IMR-90 (cell line): ENCODE results near the gene NUP43. TPM values are rescaled to one million over a fixed set of nuclear protein-coding genes. Genes with fewer than 3 reads are reported as not detected.

Source experiments
- ATAC-seq: fragments of 200-7000 bp; cut with Tn5 transposase; 2 replicates; pipeline ENCODE4 v1.9.1; 2020; ENCODE audit warnings: low read depth, mild to moderate bottlenecking, moderate library complexity
- BruUV-seq: library from RNA; stranded (reverse); fragments of 400-500 nt; replicated peaks from 2 replicates; lab custom pipeline; 2021; lab: Mats Ljungman, UMichigan
- CTCF ChIA-PET: fragments of 300-600 bp; formaldehyde crosslinking; extraction: SDS; loops from one replicate; lab custom pipeline; 2021; ENCODE audit warnings: antibody characterized with exemption; lab: Yijun Ruan, JAX
- POLR2A ChIA-PET: fragments of 300-600 bp; sonication (Branson Sonifier 250); formaldehyde crosslinking; loops from one replicate; lab custom pipeline; 2022; ENCODE audit warnings: antibody characterized with exemption; ENCODE audit not compliant: unreplicated experiment; lab: Charles Lee
- DNase-seq: peaks from one replicate; pipeline ENCODE4 v3.0.0; 2013
- H2AFZ ChIP-seq: replicated peaks from 2 replicates; pipeline ENCODE3; 2013; ENCODE audit warnings: low read length, mild to moderate bottlenecking; ENCODE audit not compliant: poor library complexity
- H2AK5ac ChIP-seq: 2 replicates; pipeline ENCODE4 v1.6.1; 2013; ENCODE audit warnings: low read depth, low read length, inconsistent platforms
- H2AK9ac ChIP-seq: replicated peaks from 2 replicates; pipeline ENCODE3; 2013; ENCODE audit warnings: mild to moderate bottlenecking, low read depth, low read length, moderate library complexity; ENCODE audit not compliant: poor library complexity
- H2BK120ac ChIP-seq: 2 replicates; pipeline ENCODE4 v1.6.1; 2013; ENCODE audit warnings: low read depth, low read length, inconsistent platforms
- H2BK15ac ChIP-seq: 3 replicates; pipeline ENCODE4 v1.6.1; 2013; ENCODE audit warnings: low read depth, low read length, inconsistent platforms
- H2BK20ac ChIP-seq: 2 replicates; pipeline ENCODE4 v1.6.1; 2013; ENCODE audit warnings: low read depth, mild to moderate bottlenecking, inconsistent platforms, low read length, moderate library complexity
- H2BK5ac ChIP-seq: 2 replicates; pipeline ENCODE4 v1.6.1; 2013; ENCODE audit warnings: mild to moderate bottlenecking, low read depth, low read length, inconsistent platforms; ENCODE audit not compliant: poor library complexity, severe bottlenecking
- H3K14ac ChIP-seq: replicated peaks from 2 replicates; pipeline ENCODE4 v1.6.1; 2013; ENCODE audit warnings: low read depth, low read length, inconsistent platforms
- H3K18ac ChIP-seq: 2 replicates; pipeline ENCODE4 v1.6.1; 2013; ENCODE audit warnings: low read depth, low read length, control low read depth
- H3K23ac ChIP-seq: 2 replicates; pipeline ENCODE4 v1.6.1; 2013; ENCODE audit warnings: low read depth, low read length, inconsistent platforms
- H3K27ac ChIP-seq: 2 replicates; pipeline ENCODE4 v1.5.1; 2013; ENCODE audit warnings: mild to moderate bottlenecking, control low read depth, low read length; ENCODE audit not compliant: insufficient read depth
- H3K27me3 ChIP-seq: 2 replicates; pipeline ENCODE4 v1.6.1; 2013; ENCODE audit warnings: low read length; ENCODE audit not compliant: control insufficient read depth, insufficient read depth
- H3K36me3 ChIP-seq: 2 replicates; pipeline ENCODE4 v1.6.1; 2013; ENCODE audit warnings: low read length, mixed read lengths; ENCODE audit not compliant: control insufficient read depth, insufficient read depth
- H3K4ac ChIP-seq: 2 replicates; pipeline ENCODE4 v1.6.1; 2013; ENCODE audit warnings: low read depth, low read length, inconsistent platforms
- H3K4me1 ChIP-seq: 2 replicates; pipeline ENCODE4 v1.6.1; 2013; ENCODE audit warnings: low read length, mixed read lengths; ENCODE audit not compliant: control insufficient read depth, insufficient read depth
- H3K4me2 ChIP-seq: 2 replicates; pipeline ENCODE4 v1.6.1; 2013; ENCODE audit warnings: low read depth, mild to moderate bottlenecking, control low read depth, low read length, moderate library complexity
- H3K4me3 ChIP-seq: 2 replicates; pipeline ENCODE4 v1.5.1; 2013; ENCODE audit warnings: low read depth, mild to moderate bottlenecking, control low read depth, low read length, moderate library complexity; ENCODE audit not compliant: insufficient read depth
- H3K56ac ChIP-seq: 2 replicates; pipeline ENCODE4 v1.6.1; 2013; ENCODE audit warnings: low read length, inconsistent platforms; ENCODE audit not compliant: insufficient read depth; ENCODE audit errors: extremely low read depth
- H3K79me1 ChIP-seq, 2 experiments: 2 replicates each; pipeline ENCODE4 v1.6.1; 2013; ENCODE audit warnings: low read length in 2 of 2, inconsistent platforms in 1 of 2, low read depth in 1 of 2
- H3K9ac ChIP-seq: 2 replicates; pipeline ENCODE4 v1.6.1; 2013; ENCODE audit warnings: low read depth, low read length, control low read depth
- H3K9me1 ChIP-seq: 2 replicates; pipeline ENCODE4 v1.6.1; 2013; ENCODE audit warnings: low read length, inconsistent platforms; ENCODE audit not compliant: insufficient read depth
- H3K9me3 ChIP-seq: 2 replicates; pipeline ENCODE4 v1.6.1; 2013; ENCODE audit warnings: low read length; ENCODE audit not compliant: control insufficient read depth, insufficient read depth
- H4K20me1 ChIP-seq: 2 replicates; pipeline ENCODE4 v1.6.1; 2013; ENCODE audit warnings: low read length, inconsistent platforms; ENCODE audit not compliant: insufficient read depth
- H4K5ac ChIP-seq: 2 replicates; pipeline ENCODE4 v1.6.1; 2013; ENCODE audit warnings: mild to moderate bottlenecking, low read depth, low read length, control low read depth
- H4K8ac ChIP-seq, 2 experiments: 2 replicates each; pipeline ENCODE4 v1.6.1; 2013; ENCODE audit warnings: low read depth in 2 of 2, low read length in 2 of 2, control low read depth in 1 of 2, inconsistent platforms in 1 of 2
- H4K91ac ChIP-seq: 2 replicates; pipeline ENCODE4 v1.6.1; 2013; ENCODE audit warnings: low read depth, low read length, inconsistent platforms; ENCODE audit not compliant: insufficient read depth
- BHLHE40 ChIP-seq: fragments of 150-350 bp; IDR thresholded peaks from 2 replicates; pipeline ENCODE4 v1.6.1; 2016; ENCODE audit warnings: mild to moderate bottlenecking, low read depth, low read length
- CEBPB ChIP-seq: IDR thresholded peaks from 2 replicates; pipeline ENCODE4 v1.6.1; 2012; ENCODE audit warnings: low read depth, low read length, improper control_type of control experiment
- CHD1 ChIP-seq: IDR thresholded peaks from 2 replicates; pipeline ENCODE4 v1.6.1; 2012; ENCODE audit warnings: low read depth, low read length, improper control_type of control experiment
- CTCF ChIP-seq: conservative IDR thresholded peaks from 2 replicates; pipeline ENCODE4 v1.5.1; 2012; ENCODE audit warnings: mild to moderate bottlenecking, low read depth, low read length, improper control_type of control experiment
- FOS ChIP-seq: fragments of 150-350 bp; IDR thresholded peaks from 2 replicates; pipeline ENCODE4 v1.6.1; 2016; ENCODE audit warnings: low read depth, low read length
- MAZ ChIP-seq: IDR thresholded peaks from 2 replicates; pipeline ENCODE4 v1.6.1; 2012; ENCODE audit warnings: low read depth, mild to moderate bottlenecking, low read length, improper control_type of control experiment, moderate library complexity, borderline replicate concordance
- MXI1 ChIP-seq: IDR thresholded peaks from 2 replicates; pipeline ENCODE4 v1.6.1; 2012; ENCODE audit warnings: low read depth, mild to moderate bottlenecking, low read length, moderate library complexity, borderline replicate concordance
- NFE2L2 ChIP-seq: fragments of 150-350 bp; IDR thresholded peaks from 2 replicates; pipeline ENCODE4 v1.6.1; 2016; ENCODE audit warnings: low read depth, mild to moderate bottlenecking, low read length
- POLR2A ChIP-seq: IDR thresholded peaks from 2 replicates; pipeline ENCODE4 v1.6.1; 2012; ENCODE audit warnings: mild to moderate bottlenecking, low read depth, low read length
- RAD21 ChIP-seq: IDR thresholded peaks from 2 replicates; pipeline ENCODE4 v1.6.1; 2012; ENCODE audit warnings: low read length, improper control_type of control experiment
- RCOR1 ChIP-seq: IDR thresholded peaks from 2 replicates; pipeline ENCODE4 v1.6.1; 2012; ENCODE audit warnings: mild to moderate bottlenecking, low read length, improper control_type of control experiment; ENCODE audit not compliant: insufficient replicate concordance
- RFX5 ChIP-seq: IDR thresholded peaks from 2 replicates; pipeline ENCODE4 v1.8.0; 2012; ENCODE audit warnings: low read depth, mild to moderate bottlenecking, low read length, moderate library complexity
- SMC3 ChIP-seq: fragments of 150-350 bp; IDR thresholded peaks from 2 replicates; pipeline ENCODE4 v1.6.1; 2016; ENCODE audit warnings: low read depth, mild to moderate bottlenecking, antibody characterized with exemption, low read length, moderate library complexity
- USF2 ChIP-seq: fragments of 150-350 bp; IDR thresholded peaks from 2 replicates; pipeline ENCODE4 v1.6.1; 2017; ENCODE audit warnings: mild to moderate bottlenecking, antibody characterized with exemption, low read length, low read depth
- WGBS, 2 experiments: methylation state at CpG; one replicate each; pipeline versions ENCODE4 v1.1.5 to v1.1.7; 2013; ENCODE audit warnings: missing lambda C conversion rate in 2 of 2; ENCODE audit not compliant: insufficient read length in 1 of 2; ENCODE audit errors: extremely low coverage in 2 of 2; 5-methylcytosine and 5-hydroxymethylcytosine counted together
- dilution Hi-C: fragments of 300-500 bp; cut with HindIII; formaldehyde crosslinking; loops from one replicate; pipeline ENCODE4 v1.14.3; 2018; ENCODE audit warnings: low sequenced_read_pairs; ENCODE audit not compliant: unreplicated experiment
- in situ Hi-C: fragments of 300-500 bp; cut with MboI; formaldehyde crosslinking; loops from 3 replicates; pipeline ENCODE4 v1.14.3; 2019; ENCODE audit warnings: low sequenced_read_pairs, inconsistent platforms, mixed read lengths
- intact Hi-C: fragments of 100-400 bp; cut with micrococcal nuclease; formaldehyde crosslinking; loops from 2 replicates; pipeline ENCODE4 v1.10.0; 2022
- polyA plus RNA-seq, 3 experiments: library from polyadenylated mRNA; depleted of rRNA; stranded (reverse); fragments of >200 nt; gene quantifications; 2 replicates each; pipeline ENCODE4 v1.2.3, GENCODE V29; 2012; ENCODE audit warnings: low replicate concordance in 1 of 3
- total RNA-seq: library from RNA; depleted of rRNA; stranded (reverse); fragments of >200 nt; gene quantifications from 2 replicates; pipeline ENCODE4 v1.2.3, GENCODE V29; 2012

NUP43 gene
- total and polyA plus RNA-seq, 2 of the 4 experiments (the other 2 are of a cell fraction): 14.2 to 40.5 TPM

- H4K8ac ChIP-seq: no peak overlapping the region
Observed at GRCh38 chr6:149755300-149756260, 9.3 kb upstream of the NUP43 start.

More at GRCh38 chr6:149755300-149756260, 9.3 kb upstream of the NUP43 start:
- H3K36me3 ChIP-seq: no peaks in the 10 kb centered on the region; the same call in 1 of the 2 replicates
- in situ Hi-C loops (no loop called here), intact Hi-C loops (no loop called here), dilution Hi-C loops (no loop called here)
- no peak overlapping the region for H2AK5ac ChIP-seq
- no peaks in the 10 kb centered on the region for H3K9me3 ChIP-seq
- H3K14ac ChIP-seq: no peak overlapping the region
- no peak overlapping the region for H3K23ac ChIP-seq
- no peak overlapping the region for H2BK120ac ChIP-seq
- no peak overlapping the region for H3K56ac ChIP-seq
- 0 out of 2 replicates have a peak, but pooled peaks cover 2% of the 10 kb centered on the region for H3K9me1 ChIP-seq
- ATAC-seq (no peak), DNase-seq (no peak)
- H3K18ac ChIP-seq: no peak overlapping the region
- H3K4me3 ChIP-seq: no peak overlapping the region
- CTCF ChIA-PET: no interaction called here
- no peaks in the 10 kb centered on the region for H3K27me3 ChIP-seq
- POLR2A ChIA-PET: no interaction called here
- no peak overlapping the region for H2BK15ac ChIP-seq
- H3K4me1 ChIP-seq: no peaks in the 10 kb centered on the region
- H3K79me1 ChIP-seq: peaks cover 29 to 46% of the 10 kb centered on the region in 2 experiments
- H3K4ac ChIP-seq: no peak overlapping the region
- no peak for TF ChIP-seq RAD21
- no peak for TF ChIP-seq BHLHE40
- TF ChIP-seq USF2: no peak
- TF ChIP-seq FOS: no peak
- TF ChIP-seq NFE2L2: no peak
- TF ChIP-seq SMC3: no peak
- TF ChIP-seq MAZ: no peak
- no peak for TF ChIP-seq RFX5
- no peak for TF ChIP-seq CEBPB
- no peak for TF ChIP-seq CHD1
- no peak for TF ChIP-seq CTCF
- TF ChIP-seq MXI1: no peak
- TF ChIP-seq POLR2A: no peak
- no peak for TF ChIP-seq RCOR1
- no peak overlapping the region for H2BK5ac ChIP-seq
- peaks cover 24% of the 10 kb centered on the region for H4K20me1 ChIP-seq
- no peak overlapping the region for H3K4me2 ChIP-seq
- no TSS peak for BruUV-seq
- no peak overlapping the region for H3K9ac ChIP-seq
- no peak overlapping the region for H2BK20ac ChIP-seq
- no peak overlapping the region for H4K91ac ChIP-seq
- H3K27ac ChIP-seq: no peak overlapping the region
- H2AFZ ChIP-seq: no peak overlapping the region
- H4K5ac ChIP-seq: no peak overlapping the region
- 93% methylated on average over 5 of the region's 9 CpGs; no CpG with 5 or more reads in 1 of the 2 experiments for WGBS, 2 experiments
- H2AK9ac ChIP-seq: no peak overlapping the region
